Urinary bladder (tissue), 4 donors: ENCODE measurements around the gene FAM24A. TPM values are rescaled to one million over a fixed set of nuclear protein-coding genes. Genes with fewer than 3 reads are reported as not detected.
A peak's percentile ranks its signal among the peaks of the same experiment; 100 is the strongest.
"Not testable (repeated sequence)": the region's sequence is repeated elsewhere in the genome, so short reads cannot be mapped to it uniquely, and the experiment has no call there.

Experiments
- DNase-seq: peaks from one replicate; pipeline ENCODE4 v3.0.0-alpha.2; 2015; ENCODE audit errors: extremely low spot score
- H3K27ac ChIP-seq: one replicate; pipeline ENCODE4 v1.5.1; 2013; ENCODE audit warnings: low read depth, mild to moderate bottlenecking, moderate library complexity
- H3K36me3 ChIP-seq: one replicate; pipeline ENCODE4 v1.6.1; 2013; ENCODE audit warnings: mild to moderate bottlenecking, moderate library complexity; ENCODE audit not compliant: insufficient read depth
- H3K4me1 ChIP-seq: one replicate; pipeline ENCODE4 v1.6.1; 2013; ENCODE audit warnings: mild to moderate bottlenecking, moderate library complexity; ENCODE audit not compliant: insufficient read depth
- H3K4me3 ChIP-seq: one replicate; pipeline ENCODE4 v1.5.1; 2013; ENCODE audit warnings: low read depth, low read length
- WGBS: extraction: QIAGEN DNeasy Blood & Tissue Kit; methylation state at CpG from one replicate; pipeline ENCODE4 v1.1.7; 2013; 5-methylcytosine and 5-hydroxymethylcytosine counted together
- polyA plus RNA-seq: library from polyadenylated mRNA; stranded (reverse); fragments of 200-250 nt; gene quantifications from one replicate; pipeline ENCODE4 v1.2.3, GENCODE V29; 2013
- total RNA-seq: library from RNA; depleted of rRNA; stranded (reverse); fragments of >200 nt; gene quantifications from one replicate; pipeline ENCODE4 v1.2.3, GENCODE V29; 2014
- donor health status: healthy with polysubstance abuse.
- donor health status: healthy.

The FAM24A gene
- total and polyA plus RNA-seq, 2 donors, result not detected

- 4% methylated on average over 95 of the region's 95 CpGs for WGBS
- Histone ChIP-seq H3K27ac (no peak within 1 kb of the TSS), H3K4me3 (peak within 1 kb of the TSS; percentile 48), H3K4me1 (peaks cover 2% of the 10 kb centered on the region), H3K36me3 (no peaks in the 10 kb centered on the region)
- DNase-seq, result peak; percentile 96
Measured at GRCh38 chr10:122879339-122880273, 30.8 kb upstream of the FAM24A start, which contains the start of gene FAM24B. Gene FAM24B (minus strand): TSS chr10:122879581. CDS start chr10:122850515, 29,066 bp downstream.

DNA sequence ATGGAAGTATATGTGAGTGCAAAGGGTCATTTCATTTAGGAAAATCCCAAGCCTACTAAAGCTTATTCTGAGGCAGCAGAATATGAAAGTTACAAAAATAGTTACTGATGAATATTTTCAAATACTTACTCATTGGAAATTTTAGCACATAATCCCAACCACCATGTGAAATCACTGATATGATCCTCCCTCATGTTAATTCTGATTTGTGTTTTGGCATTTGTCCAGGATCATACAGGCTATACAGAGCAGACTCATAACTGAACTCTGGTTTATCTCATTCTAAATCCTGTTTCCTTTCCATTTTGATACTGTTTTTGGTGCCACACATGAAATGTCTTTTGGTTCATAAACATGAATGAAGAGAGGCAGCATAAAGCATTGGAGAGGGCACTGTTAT, 27.6 kb upstream of the FAM24A start:
- DNase-seq, result no peak
- no peak overlapping the region for H3K27ac ChIP-seq
- peaks cover 2% of the 10 kb centered on the region for H3K4me1 ChIP-seq
- H3K4me3 ChIP-seq, result no peak overlapping the region
- H3K36me3 ChIP-seq, result no peaks in the 10 kb centered on the region

DNA sequence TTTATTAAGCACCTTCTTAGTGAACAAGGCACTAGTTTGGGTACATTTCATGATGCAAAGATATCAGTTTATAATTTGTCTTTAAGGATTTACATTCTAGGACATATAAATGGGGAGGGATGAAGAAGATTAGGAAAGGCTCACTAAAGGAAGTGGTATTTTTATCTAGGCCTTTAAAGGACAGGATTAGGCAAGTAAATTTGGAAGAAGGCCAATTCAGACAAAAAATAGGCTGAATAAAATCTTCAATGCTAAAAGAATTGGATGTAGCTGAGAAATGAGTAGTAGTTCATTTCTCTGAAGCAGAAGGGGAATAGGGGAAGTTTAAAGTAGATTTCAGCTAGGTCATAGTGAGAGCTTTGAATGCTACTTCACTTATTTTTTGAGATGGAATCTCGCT, 26.2 kb upstream of the FAM24A start:
- DNase-seq, result no peak
- Histone ChIP-seq H3K36me3 (no peaks in the 10 kb centered on the region), H3K4me3 (no peak overlapping the region), H3K27ac (no peak overlapping the region), H3K4me1 (peaks cover 2% of the 10 kb centered on the region)
- 93% methylated on average over 1 of the region's 1 CpG for WGBS

DNA sequence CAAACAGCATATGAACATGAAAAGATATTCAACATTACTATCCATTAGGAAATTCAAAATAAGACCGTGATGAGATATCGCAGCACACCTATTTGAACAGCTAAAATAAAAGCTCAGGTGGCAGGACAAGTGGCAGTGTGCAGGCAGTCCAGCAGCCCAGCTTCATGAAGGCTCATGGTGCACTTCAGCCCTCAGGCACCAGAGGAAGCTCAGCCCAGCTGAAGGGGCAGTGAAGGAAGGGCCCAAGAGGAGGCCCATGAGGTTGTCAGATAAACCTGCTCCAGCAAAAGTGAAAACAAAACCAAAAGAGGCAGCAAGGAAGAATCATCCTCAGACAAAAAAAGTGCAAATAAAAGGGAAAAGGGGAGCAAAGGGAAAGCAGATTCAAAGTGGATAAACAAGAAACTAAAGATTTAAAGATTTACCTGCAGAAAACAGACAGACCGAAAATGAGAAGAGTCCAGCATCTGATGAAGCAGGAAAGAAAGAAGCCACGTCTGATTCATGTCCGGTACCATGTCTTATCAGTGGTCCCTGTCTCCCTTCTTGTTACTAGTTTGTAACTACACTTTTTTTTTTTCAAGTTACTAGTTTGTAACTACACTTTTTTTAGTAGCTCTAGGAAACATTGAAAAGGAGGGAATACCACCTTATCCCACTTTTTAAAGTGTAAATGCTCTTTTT, 16.0 kb upstream of the FAM24A start:
- no peak for DNase-seq
- WGBS, result 80% methylated on average over 5 of the region's 5 CpGs
- H3K4me3 ChIP-seq, result no peak overlapping the region
- no peaks in the 10 kb centered on the region for H3K36me3 ChIP-seq
- H3K4me1 ChIP-seq, result no peaks in the 10 kb centered on the region
- no peak overlapping the region for H3K27ac ChIP-seq

DNA sequence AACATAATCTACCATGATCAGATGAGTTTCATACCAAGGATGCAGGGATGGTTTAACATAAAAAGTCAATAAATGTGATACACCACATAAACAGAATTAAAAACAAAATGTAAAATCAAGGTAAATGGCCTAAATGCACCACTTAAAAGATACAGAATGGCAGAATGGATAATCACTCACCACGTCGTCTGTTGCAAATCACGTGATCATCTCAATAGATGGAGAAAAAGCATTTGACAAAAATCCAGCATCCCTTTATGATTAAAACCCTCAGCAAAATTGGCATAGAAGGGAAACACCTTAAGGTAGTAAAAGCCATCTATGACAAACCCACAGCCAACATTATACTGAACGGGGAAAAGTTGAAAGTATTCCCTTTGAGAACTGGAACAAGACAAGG, 6.5 kb upstream of the FAM24A start:
- H3K27ac ChIP-seq, H3K4me3 ChIP-seq, DNase-seq, H3K36me3 ChIP-seq, H3K4me1 ChIP-seq: not testable (repeated sequence)
- 73% methylated on average over 4 of the region's 4 CpGs for WGBS

DNA sequence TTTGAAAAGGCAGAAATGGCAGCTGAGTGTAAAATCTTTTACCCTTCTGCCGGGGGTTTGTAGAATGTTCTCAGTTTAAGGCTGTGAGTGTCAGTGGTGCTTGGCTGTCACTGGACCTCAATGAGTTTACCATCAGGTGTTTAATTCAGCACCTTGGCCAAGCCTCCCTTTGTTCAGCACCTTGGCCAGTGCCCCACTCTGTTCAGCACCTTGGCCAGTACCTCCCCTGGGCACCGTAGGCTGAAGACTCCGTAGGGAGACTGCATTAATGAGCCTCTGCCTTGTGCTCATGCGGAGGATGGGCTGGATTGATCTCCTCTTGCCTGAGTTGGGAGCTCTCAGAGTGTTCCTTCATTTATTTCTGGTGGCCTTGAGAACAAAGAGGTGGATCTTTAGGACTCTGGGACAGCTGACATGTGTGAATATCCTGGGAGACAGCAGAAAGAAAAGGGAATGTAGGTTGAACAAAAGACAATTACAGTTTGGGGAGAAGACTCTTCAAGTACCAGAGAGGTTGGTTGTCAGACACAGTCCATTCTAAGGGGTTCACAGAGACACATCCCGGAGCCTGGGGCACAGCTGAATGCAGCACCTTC, 1.6 kb downstream of the FAM24A start:
- no peak overlapping the region for H3K27ac ChIP-seq
- WGBS, result 21% methylated on average over 5 of the region's 5 CpGs
- DNase-seq, result no peak

GRCh38 chr10:122915700-122916099, 5.3 kb downstream of the FAM24A start:
- no peaks in the 10 kb centered on the region for H3K4me1 ChIP-seq
- H3K27ac ChIP-seq, result no peak overlapping the region
- WGBS, result 69% methylated on average over 2 of the region's 2 CpGs
- no peak for DNase-seq
- no peak overlapping the region for H3K4me3 ChIP-seq
- H3K36me3 ChIP-seq, result no peaks in the 10 kb centered on the region

More for the DNA sequence above, 1.6 kb downstream of the FAM24A start:
- Histone ChIP-seq H3K4me3 (no peak overlapping the region), H3K4me1 (no peaks in the 10 kb centered on the region), H3K36me3 (no peaks in the 10 kb centered on the region)

GRCh38 chr10:122930140-122930539, 19.7 kb downstream of the FAM24A start:
- Histone ChIP-seq H3K27ac (no peak overlapping the region), H3K4me1 (no peaks in the 10 kb centered on the region), H3K36me3 (no peaks in the 10 kb centered on the region), H3K4me3 (no peak overlapping the region)
- DNase-seq, result no peak
- WGBS, result 100% methylated on average over 1 of the region's 1 CpG

GRCh38 chr10:122931088-122931906, 20.9 kb downstream of the FAM24A start:
- Histone ChIP-seq H3K4me1 (no peaks in the 10 kb centered on the region), H3K36me3 (no peaks in the 10 kb centered on the region), H3K27ac (no peak overlapping the region), H3K4me3 (no peak overlapping the region)
- no peak for DNase-seq
- 60% methylated on average over 6 of the region's 6 CpGs for WGBS

DNA sequence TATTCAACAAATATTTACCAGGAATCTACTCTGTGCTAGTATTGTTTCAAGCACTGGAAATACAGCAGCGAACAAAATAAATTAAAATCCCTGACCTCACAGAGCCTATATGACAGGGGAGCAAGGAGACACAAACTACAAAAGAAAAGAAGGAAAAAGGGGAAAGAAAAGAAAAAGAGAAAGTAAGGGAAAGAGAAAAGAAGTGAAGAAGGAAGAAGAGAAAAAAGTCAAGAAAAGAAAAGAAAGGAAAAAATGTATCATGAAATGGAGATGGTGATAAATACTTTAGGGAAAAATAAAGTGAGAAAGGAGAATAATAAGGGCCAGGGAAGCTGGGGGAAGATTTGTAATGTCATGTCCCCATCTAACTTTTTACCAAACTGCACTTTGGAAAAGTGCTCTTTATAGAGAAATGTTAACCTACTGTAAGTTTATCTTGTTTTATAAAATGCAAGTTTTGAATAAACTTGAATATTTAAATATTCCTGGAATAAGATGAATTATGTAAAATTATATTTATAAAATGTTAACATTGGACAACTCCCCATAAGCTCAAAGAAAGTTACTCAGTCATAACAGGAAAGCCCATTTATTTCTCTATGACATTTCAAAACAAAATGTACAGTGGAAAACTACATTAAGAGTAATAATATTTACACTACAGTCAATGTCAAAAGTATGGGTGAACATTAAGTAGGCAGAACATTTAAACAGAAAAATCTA, 28.9 kb downstream of the FAM24A start:
- Histone ChIP-seq H3K36me3 (peaks cover 2% of the 10 kb centered on the region), H3K4me1 (no peaks in the 10 kb centered on the region), H3K27ac (no peak overlapping the region), H3K4me3 (no peak overlapping the region)
- no peak for DNase-seq
- WGBS, result 100% methylated on average over 1 of the region's 1 CpG

GRCh38 chr10:122939856-122940543, 29.6 kb downstream of the FAM24A start:
- DNase-seq, result no peak
- WGBS, result 33% methylated on average over 1 of the region's 1 CpG

DNA sequence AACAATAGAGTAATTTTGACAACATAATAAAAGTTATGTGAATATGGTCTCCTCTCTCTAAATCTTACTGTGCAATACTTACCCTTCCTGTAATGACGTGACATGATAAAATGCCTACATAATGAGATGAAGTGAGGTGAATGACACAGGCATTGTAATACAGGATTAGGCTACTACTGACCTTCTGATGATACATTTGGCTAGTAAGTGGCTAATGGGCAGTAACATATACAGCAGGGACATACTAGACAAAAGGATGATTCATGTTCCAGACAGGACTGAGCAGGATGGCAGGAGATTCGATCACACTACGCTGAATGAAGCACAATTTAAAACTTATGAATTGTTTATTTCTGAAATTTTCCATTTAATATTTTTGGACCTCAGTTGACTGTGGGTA, 38.9 kb downstream of the FAM24A start:
- 95% methylated on average over 3 of the region's 3 CpGs for WGBS
- Histone ChIP-seq H3K4me3 (no peak overlapping the region), H3K4me1 (no peaks in the 10 kb centered on the region), H3K27ac (no peak overlapping the region), H3K36me3 (no peaks in the 10 kb centered on the region)
- no peak for DNase-seq

More at GRCh38 chr10:122939856-122940543, 29.6 kb downstream of the FAM24A start:
- H3K4me1 ChIP-seq, result no peaks in the 10 kb centered on the region
- no peak overlapping the region for H3K4me3 ChIP-seq
- H3K36me3 ChIP-seq, result peaks cover 2% of the 10 kb centered on the region
- H3K27ac ChIP-seq, result no peak overlapping the region
